Breast epithelium (tissue), 3 donors: ENCODE results near the gene CYFIP2.

Experiments used
- CTCF ChIP-seq, 3 donors: fragments of 450-650 bp; IDR thresholded peaks; one replicate each; pipeline ENCODE4 v1.5.1; 2016 to 2017; ENCODE audit warnings: antibody characterized with exemption in 3 of 3, mild to moderate bottlenecking in 3 of 3, moderate library complexity in 3 of 3
- POLR2A ChIP-seq: fragments of 450-650 bp; IDR thresholded peaks from one replicate; pipeline ENCODE4 v1.6.1; 2016; ENCODE audit warnings: antibody characterized with exemption, mild to moderate bottlenecking, moderate library complexity
- POLR2AphosphoS5 ChIP-seq, 3 donors: sonication (generic); formaldehyde crosslinking; IDR thresholded peaks; one replicate each; pipeline ENCODE4 v1.6.1; 2017; ENCODE audit warnings: antibody characterized with exemption in 3 of 3

- TF ChIP-seq CTCF (IDR thresholded peaks at IDR 0.05): no peak
- TF ChIP-seq POLR2A: no peak
- TF ChIP-seq POLR2AphosphoS5 (IDR thresholded peaks at IDR 0.05): no peak
Observed at GRCh38 chr5:157216391-157217142, 49.4 kb upstream of the CYFIP2 start.
